HEK293 (cell line): ENCODE data around the gene PDXDC1.

ENCODE experiments used
- GLIS1 ChIP-seq: fragments of 450-650 bp; formaldehyde crosslinking; IDR thresholded peaks from 2 replicates; pipeline ENCODE4 v1.5.1; 2016; ENCODE audit warnings: missing biosample characterization, missing genetic modification characterization
- MYNN ChIP-seq: fragments of 450-650 bp; formaldehyde crosslinking; IDR thresholded peaks from 2 replicates; pipeline ENCODE4 v1.5.1; 2016; ENCODE audit warnings: missing biosample characterization, missing genetic modification characterization, borderline replicate concordance
- MZF1 ChIP-seq: fragments of 450-650 bp; formaldehyde crosslinking; IDR thresholded peaks from 2 replicates; pipeline ENCODE4 v1.5.1; 2017; ENCODE audit warnings: missing biosample characterization, missing genetic modification characterization, borderline replicate concordance
- OSR2 ChIP-seq: fragments of 450-650 bp; formaldehyde crosslinking; IDR thresholded peaks from 2 replicates; pipeline ENCODE4 v1.5.1; 2016; ENCODE audit warnings: missing biosample characterization, missing genetic modification characterization
- OVOL3 ChIP-seq: fragments of 450-650 bp; formaldehyde crosslinking; IDR thresholded peaks from 2 replicates; pipeline ENCODE4 v1.5.1; 2016; ENCODE audit warnings: missing biosample characterization, missing genetic modification characterization
- SP3 ChIP-seq: fragments of 450-650 bp; formaldehyde crosslinking; IDR thresholded peaks from 2 replicates; pipeline ENCODE4 v1.5.1; 2016; ENCODE audit warnings: missing biosample characterization, missing genetic modification characterization
- ZBTB17 ChIP-seq: fragments of 450-650 bp; formaldehyde crosslinking; IDR thresholded peaks from 2 replicates; pipeline ENCODE4 v1.5.1; 2016; ENCODE audit warnings: missing biosample characterization, missing genetic modification characterization
- ZBTB20 ChIP-seq: fragments of 450-650 bp; formaldehyde crosslinking; IDR thresholded peaks from 2 replicates; pipeline ENCODE4 v1.5.1; 2016; ENCODE audit warnings: missing biosample characterization, missing genetic modification characterization
- ZBTB8A ChIP-seq: fragments of 450-650 bp; formaldehyde crosslinking; IDR thresholded peaks from 2 replicates; pipeline ENCODE4 v1.5.1; 2016; ENCODE audit warnings: missing biosample characterization, missing genetic modification characterization
- ZFP37 ChIP-seq: fragments of 450-650 bp; formaldehyde crosslinking; IDR thresholded peaks from 2 replicates; pipeline ENCODE4 v1.5.1; 2016; ENCODE audit warnings: missing biosample characterization, missing genetic modification characterization
- ZNF324 ChIP-seq: fragments of 450-650 bp; formaldehyde crosslinking; IDR thresholded peaks from 2 replicates; pipeline ENCODE4 v1.5.1; 2016; ENCODE audit warnings: missing biosample characterization, missing genetic modification characterization
- ZNF335 ChIP-seq: fragments of 450-650 bp; formaldehyde crosslinking; conservative IDR thresholded peaks from 2 replicates; pipeline ENCODE4 v1.5.1; 2016; ENCODE audit warnings: missing biosample characterization, missing genetic modification characterization
- ZNF341 ChIP-seq: fragments of 450-650 bp; formaldehyde crosslinking; IDR thresholded peaks from 2 replicates; pipeline ENCODE4; 2016; ENCODE audit warnings: low read depth, missing biosample characterization, missing genetic modification characterization
- ZNF501 ChIP-seq: fragments of 450-650 bp; formaldehyde crosslinking; IDR thresholded peaks from 2 replicates; pipeline ENCODE4 v1.5.1; 2016; ENCODE audit warnings: missing biosample characterization, missing genetic modification characterization
- ZNF660 ChIP-seq: fragments of 450-650 bp; IDR thresholded peaks from 2 replicates; pipeline ENCODE4 v1.5.1; 2018; ENCODE audit warnings: missing biosample characterization, mild to moderate bottlenecking, missing genetic modification characterization
- ZNF843 ChIP-seq: fragments of 450-650 bp; formaldehyde crosslinking; IDR thresholded peaks from 2 replicates; pipeline ENCODE4 v1.5.1; 2016; ENCODE audit warnings: missing biosample characterization, missing genetic modification characterization
- ZSCAN16 ChIP-seq: fragments of 450-650 bp; formaldehyde crosslinking; IDR thresholded peaks from 2 replicates; pipeline ENCODE4 v1.5.1; 2016; ENCODE audit warnings: missing biosample characterization, missing genetic modification characterization
- ZSCAN30 ChIP-seq: fragments of 450-650 bp; IDR thresholded peaks from 2 replicates; pipeline ENCODE4 v1.5.1; 2018; ENCODE audit warnings: missing biosample characterization, mild to moderate bottlenecking, missing genetic modification characterization, moderate library complexity
- ZXDB ChIP-seq: fragments of 450-650 bp; formaldehyde crosslinking; IDR thresholded peaks from 2 replicates; pipeline ENCODE4 v1.5.1; 2016; ENCODE audit warnings: missing biosample characterization, missing genetic modification characterization
- TF ChIP-seq, protein P1 (sequence below): fragments of 450-650 bp; formaldehyde crosslinking; IDR thresholded peaks from 2 replicates; pipeline ENCODE4 v1.5.1; 2017; ENCODE audit warnings: missing biosample characterization, missing genetic modification characterization
- TF ChIP-seq, protein P2 (sequence below): fragments of 450-650 bp; formaldehyde crosslinking; IDR thresholded peaks from 2 replicates; pipeline ENCODE4 v1.5.1; 2016; ENCODE audit warnings: missing biosample characterization, missing genetic modification characterization
- TF ChIP-seq, protein P3 (sequence below): fragments of 450-650 bp; formaldehyde crosslinking; IDR thresholded peaks from 2 replicates; pipeline ENCODE4 v1.5.1; 2016; ENCODE audit warnings: missing biosample characterization, missing genetic modification characterization, borderline replicate concordance
- TF ChIP-seq, protein P4 (sequence below): fragments of 450-650 bp; formaldehyde crosslinking; IDR thresholded peaks from 2 replicates; pipeline ENCODE4 v1.5.1; 2016; ENCODE audit warnings: missing biosample characterization, missing genetic modification characterization
- TF ChIP-seq, protein P5 (sequence below): fragments of 450-650 bp; formaldehyde crosslinking; IDR thresholded peaks from 2 replicates; pipeline ENCODE4 v1.5.1; 2016; ENCODE audit warnings: missing biosample characterization, missing genetic modification characterization, low read depth
- TF ChIP-seq, protein P6 (sequence below): fragments of 450-650 bp; formaldehyde crosslinking; IDR thresholded peaks from 2 replicates; pipeline ENCODE4 v1.5.1; 2016; ENCODE audit warnings: missing biosample characterization, missing genetic modification characterization

The PDXDC1 gene

DNA sequence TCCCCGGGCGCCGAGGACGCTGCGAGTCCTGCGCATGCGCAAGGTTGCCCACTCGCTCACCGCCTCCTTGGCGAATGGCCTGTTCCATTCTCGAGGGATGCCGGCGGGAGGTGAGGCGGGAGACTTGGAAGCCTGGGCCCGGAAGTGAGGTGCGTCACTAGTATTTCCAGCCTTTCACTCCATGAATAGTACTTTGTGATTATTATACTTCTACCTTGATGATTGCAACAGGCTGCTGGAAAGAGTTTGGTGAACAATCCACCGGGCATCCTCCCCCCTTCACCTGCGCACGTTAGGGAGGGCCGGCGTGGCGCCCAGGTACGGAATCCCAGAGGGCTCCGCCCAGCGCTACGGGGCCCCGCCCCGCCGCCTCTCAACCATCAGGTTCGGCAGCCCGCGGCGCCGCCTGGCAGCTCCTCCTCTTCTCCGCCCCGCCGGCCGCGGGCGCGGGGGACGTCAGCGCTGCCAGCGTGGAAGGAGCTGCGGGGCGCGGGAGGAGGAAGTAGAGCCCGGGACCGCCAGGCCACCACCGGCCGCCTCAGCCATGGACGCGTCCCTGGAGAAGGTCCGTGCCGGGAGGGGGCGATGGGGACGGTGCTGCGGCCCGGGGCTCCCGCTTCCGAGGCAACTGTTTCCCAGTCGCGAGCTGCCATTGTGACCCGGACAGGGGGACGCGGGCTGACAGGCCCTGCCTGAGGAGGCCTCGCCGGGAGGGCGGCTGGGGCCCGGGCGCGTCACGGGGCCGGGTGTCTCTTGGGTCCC lies at the start of gene PDXDC1 (continued):
- TF ChIP-seq ZBTB8A (tag by site-specific recombination) (peak; percentile 78), OVOL3 (tag by site-specific recombination) (peak; percentile 13; the same call in 1 of the 2 replicates), SP3 (tag by site-specific recombination) (peak; percentile 89), ZNF335 (tag by site-specific recombination) (peak; percentile 92), OSR2 (tag by site-specific recombination) (peak; percentile 41; the same call in 1 of the 2 replicates), GLIS1 (tag by site-specific recombination) (peak; percentile 38; the same call in 1 of the 2 replicates), MZF1 (peak; percentile 33; the same call in 1 of the 2 replicates), ZNF660 (tag by site-specific recombination) (peak; percentile 86; the same call in 1 of the 2 replicates), ZBTB17 (tag by site-specific recombination) (peak; percentile 67), ZNF843 (tag by site-specific recombination) (peak; percentile 34; the same call in 1 of the 2 replicates), ZFP37 (tag by site-specific recombination) (peak; percentile 80; the same call in 1 of the 2 replicates), MYNN (0 out of 2 replicates have a peak, but pooled peaks have one; percentile 34), ZNF501 (tag by site-specific recombination) (peak; percentile 80), ZNF324 (0 out of 2 replicates have a peak, but pooled peaks have one; percentile 40), ZSCAN16 (tag by site-specific recombination) (peak; percentile 57; the same call in 1 of the 2 replicates), ZNF341 (peak; percentile 78), ZSCAN30 (peak; percentile 95), ZXDB (tag by site-specific recombination) (0 out of 2 replicates have a peak, but pooled peaks have one; percentile 31), ZBTB20 (tag by site-specific recombination) (peak; percentile 98)
- TF ChIP-seq, protein P1, sequence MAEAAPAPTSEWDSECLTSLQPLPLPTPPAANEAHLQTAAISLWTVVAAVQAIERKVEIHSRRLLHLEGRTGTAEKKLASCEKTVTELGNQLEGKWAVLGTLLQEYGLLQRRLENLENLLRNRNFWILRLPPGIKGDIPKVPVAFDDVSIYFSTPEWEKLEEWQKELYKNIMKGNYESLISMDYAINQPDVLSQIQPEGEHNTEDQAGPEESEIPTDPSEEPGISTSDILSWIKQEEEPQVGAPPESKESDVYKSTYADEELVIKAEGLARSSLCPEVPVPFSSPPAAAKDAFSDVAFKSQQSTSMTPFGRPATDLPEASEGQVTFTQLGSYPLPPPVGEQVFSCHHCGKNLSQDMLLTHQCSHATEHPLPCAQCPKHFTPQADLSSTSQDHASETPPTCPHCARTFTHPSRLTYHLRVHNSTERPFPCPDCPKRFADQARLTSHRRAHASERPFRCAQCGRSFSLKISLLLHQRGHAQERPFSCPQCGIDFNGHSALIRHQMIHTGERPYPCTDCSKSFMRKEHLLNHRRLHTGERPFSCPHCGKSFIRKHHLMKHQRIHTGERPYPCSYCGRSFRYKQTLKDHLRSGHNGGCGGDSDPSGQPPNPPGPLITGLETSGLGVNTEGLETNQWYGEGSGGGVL = peak; percentile 38
- TF ChIP-seq, protein P2, sequence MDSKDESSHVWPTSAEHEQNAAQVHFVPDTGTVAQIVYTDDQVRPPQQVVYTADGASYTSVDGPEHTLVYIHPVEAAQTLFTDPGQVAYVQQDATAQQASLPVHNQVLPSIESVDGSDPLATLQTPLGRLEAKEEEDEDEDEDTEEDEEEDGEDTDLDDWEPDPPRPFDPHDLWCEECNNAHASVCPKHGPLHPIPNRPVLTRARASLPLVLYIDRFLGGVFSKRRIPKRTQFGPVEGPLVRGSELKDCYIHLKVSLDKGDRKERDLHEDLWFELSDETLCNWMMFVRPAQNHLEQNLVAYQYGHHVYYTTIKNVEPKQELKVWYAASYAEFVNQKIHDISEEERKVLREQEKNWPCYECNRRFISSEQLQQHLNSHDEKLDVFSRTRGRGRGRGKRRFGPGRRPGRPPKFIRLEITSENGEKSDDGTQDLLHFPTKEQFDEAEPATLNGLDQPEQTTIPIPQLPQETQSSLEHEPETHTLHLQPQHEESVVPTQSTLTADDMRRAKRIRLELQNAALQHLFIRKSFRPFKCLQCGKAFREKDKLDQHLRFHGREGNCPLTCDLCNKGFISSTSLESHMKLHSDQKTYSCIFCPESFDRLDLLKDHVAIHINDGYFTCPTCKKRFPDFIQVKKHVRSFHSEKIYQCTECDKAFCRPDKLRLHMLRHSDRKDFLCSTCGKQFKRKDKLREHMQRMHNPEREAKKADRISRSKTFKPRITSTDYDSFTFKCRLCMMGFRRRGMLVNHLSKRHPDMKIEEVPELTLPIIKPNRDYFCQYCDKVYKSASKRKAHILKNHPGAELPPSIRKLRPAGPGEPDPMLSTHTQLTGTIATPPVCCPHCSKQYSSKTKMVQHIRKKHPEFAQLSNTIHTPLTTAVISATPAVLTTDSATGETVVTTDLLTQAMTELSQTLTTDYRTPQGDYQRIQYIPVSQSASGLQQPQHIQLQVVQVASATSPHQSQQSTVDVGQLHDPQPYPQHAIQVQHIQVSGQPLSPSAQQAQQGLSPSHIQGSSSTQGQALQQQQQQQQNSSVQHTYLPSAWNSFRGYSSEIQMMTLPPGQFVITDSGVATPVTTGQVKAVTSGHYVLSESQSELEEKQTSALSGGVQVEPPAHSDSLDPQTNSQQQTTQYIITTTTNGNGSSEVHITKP = peak; percentile 99
- TF ChIP-seq, protein P3, sequence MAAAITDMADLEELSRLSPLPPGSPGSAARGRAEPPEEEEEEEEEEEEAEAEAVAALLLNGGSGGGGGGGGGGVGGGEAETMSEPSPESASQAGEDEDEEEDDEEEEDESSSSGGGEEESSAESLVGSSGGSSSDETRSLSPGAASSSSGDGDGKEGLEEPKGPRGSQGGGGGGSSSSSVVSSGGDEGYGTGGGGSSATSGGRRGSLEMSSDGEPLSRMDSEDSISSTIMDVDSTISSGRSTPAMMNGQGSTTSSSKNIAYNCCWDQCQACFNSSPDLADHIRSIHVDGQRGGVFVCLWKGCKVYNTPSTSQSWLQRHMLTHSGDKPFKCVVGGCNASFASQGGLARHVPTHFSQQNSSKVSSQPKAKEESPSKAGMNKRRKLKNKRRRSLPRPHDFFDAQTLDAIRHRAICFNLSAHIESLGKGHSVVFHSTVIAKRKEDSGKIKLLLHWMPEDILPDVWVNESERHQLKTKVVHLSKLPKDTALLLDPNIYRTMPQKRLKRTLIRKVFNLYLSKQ (tag by site-specific recombination) = 0 out of 2 replicates have a peak, but pooled peaks have one; percentile 15
- TF ChIP-seq, protein P4, sequence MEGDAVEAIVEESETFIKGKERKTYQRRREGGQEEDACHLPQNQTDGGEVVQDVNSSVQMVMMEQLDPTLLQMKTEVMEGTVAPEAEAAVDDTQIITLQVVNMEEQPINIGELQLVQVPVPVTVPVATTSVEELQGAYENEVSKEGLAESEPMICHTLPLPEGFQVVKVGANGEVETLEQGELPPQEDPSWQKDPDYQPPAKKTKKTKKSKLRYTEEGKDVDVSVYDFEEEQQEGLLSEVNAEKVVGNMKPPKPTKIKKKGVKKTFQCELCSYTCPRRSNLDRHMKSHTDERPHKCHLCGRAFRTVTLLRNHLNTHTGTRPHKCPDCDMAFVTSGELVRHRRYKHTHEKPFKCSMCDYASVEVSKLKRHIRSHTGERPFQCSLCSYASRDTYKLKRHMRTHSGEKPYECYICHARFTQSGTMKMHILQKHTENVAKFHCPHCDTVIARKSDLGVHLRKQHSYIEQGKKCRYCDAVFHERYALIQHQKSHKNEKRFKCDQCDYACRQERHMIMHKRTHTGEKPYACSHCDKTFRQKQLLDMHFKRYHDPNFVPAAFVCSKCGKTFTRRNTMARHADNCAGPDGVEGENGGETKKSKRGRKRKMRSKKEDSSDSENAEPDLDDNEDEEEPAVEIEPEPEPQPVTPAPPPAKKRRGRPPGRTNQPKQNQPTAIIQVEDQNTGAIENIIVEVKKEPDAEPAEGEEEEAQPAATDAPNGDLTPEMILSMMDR (tag by site-specific recombination) = peak; percentile 59; the same call in 1 of the 2 replicates
- TF ChIP-seq, protein P5, sequence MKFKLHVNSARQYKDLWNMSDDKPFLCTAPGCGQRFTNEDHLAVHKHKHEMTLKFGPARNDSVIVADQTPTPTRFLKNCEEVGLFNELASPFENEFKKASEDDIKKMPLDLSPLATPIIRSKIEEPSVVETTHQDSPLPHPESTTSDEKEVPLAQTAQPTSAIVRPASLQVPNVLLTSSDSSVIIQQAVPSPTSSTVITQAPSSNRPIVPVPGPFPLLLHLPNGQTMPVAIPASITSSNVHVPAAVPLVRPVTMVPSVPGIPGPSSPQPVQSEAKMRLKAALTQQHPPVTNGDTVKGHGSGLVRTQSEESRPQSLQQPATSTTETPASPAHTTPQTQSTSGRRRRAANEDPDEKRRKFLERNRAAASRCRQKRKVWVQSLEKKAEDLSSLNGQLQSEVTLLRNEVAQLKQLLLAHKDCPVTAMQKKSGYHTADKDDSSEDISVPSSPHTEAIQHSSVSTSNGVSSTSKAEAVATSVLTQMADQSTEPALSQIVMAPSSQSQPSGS (tag by site-specific recombination) = 0 out of 2 replicates have a peak, but pooled peaks have one; percentile 21
- TF ChIP-seq, protein P6, sequence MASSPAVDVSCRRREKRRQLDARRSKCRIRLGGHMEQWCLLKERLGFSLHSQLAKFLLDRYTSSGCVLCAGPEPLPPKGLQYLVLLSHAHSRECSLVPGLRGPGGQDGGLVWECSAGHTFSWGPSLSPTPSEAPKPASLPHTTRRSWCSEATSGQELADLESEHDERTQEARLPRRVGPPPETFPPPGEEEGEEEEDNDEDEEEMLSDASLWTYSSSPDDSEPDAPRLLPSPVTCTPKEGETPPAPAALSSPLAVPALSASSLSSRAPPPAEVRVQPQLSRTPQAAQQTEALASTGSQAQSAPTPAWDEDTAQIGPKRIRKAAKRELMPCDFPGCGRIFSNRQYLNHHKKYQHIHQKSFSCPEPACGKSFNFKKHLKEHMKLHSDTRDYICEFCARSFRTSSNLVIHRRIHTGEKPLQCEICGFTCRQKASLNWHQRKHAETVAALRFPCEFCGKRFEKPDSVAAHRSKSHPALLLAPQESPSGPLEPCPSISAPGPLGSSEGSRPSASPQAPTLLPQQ (tag by site-specific recombination) = peak; percentile 56
